Liver (tissue), 3 donors: ENCODE data around the gene INTS1.

Experiments used
- GABPA ChIP-seq, 2 donors: IDR thresholded peaks in 1 of 2; conservative IDR thresholded peaks in 1 of 2; 2 replicates each; pipeline ENCODE4 v1.6.1; 2016; ENCODE audit warnings: antibody characterized with exemption in 2 of 2, mild to moderate bottlenecking in 1 of 2, moderate library complexity in 1 of 2
- JUND ChIP-seq, 2 donors: IDR thresholded peaks; 2 replicates each; pipeline ENCODE4 v1.6.1; 2016; ENCODE audit warnings: antibody characterized with exemption in 2 of 2
- RAD21 ChIP-seq, 2 donors: IDR thresholded peaks; 2 replicates each; pipeline ENCODE4 v1.6.1; 2016; ENCODE audit warnings: antibody characterized with exemption in 2 of 2, mild to moderate bottlenecking in 2 of 2
- SP1 ChIP-seq: IDR thresholded peaks from 2 replicates; pipeline ENCODE4 v1.6.1; 2018; ENCODE audit warnings: antibody characterized with exemption, mild to moderate bottlenecking
- TAF1 ChIP-seq: conservative IDR thresholded peaks from 2 replicates; pipeline ENCODE4 v1.6.1; 2016; ENCODE audit warnings: antibody characterized with exemption, mild to moderate bottlenecking
- TF ChIP-seq, protein P1 (sequence below): IDR thresholded peaks from 2 replicates; pipeline ENCODE4 v1.6.1; 2016; ENCODE audit warnings: antibody characterized with exemption
- TF ChIP-seq, protein P2 (sequence below): fragments of 150-350 bp; IDR thresholded peaks from 2 replicates; pipeline ENCODE4 v1.5.1; 2017; ENCODE audit warnings: improper control_type of control experiment, low read depth, low read length; ENCODE audit not compliant: missing input control
- TF ChIP-seq, protein P3 (sequence below): IDR thresholded peaks from 2 replicates; pipeline ENCODE4 v1.6.1; 2016; ENCODE audit warnings: antibody characterized with exemption
- donor health status: healthy.
- donor health status: healthy.

DNA sequence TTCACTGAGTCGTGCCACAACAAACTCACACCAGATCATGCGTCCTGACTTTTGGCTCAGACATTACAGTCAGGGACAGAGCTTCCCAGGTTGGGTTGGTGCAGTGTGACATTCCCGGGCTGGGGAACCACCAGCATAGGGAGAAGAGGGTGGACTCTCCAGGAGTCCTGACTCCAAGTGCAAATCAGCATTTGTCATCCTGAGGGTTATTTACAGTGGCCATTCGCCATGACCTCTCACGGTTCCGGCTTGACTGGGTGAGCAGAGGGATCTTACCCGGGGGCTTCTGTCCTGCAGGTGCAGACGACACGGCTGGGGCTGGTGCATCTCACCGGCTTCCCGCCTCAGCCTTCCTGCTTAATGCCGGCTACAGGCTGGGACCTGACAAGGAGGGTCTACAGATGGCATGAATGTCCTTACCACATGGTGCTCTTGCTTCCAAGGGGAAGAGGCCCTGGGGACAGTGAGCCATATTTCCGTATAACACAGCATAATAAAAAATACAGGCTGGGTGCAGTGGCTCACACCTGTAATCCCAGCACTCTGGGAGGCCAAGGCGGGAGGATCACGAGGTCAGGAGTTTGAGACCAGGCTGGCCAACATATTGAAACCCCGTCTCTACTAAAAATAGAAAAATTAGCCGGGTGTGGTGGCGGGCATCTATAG, 12.5 kb upstream of the INTS1 start:
- TF ChIP-seq, protein P1, sequence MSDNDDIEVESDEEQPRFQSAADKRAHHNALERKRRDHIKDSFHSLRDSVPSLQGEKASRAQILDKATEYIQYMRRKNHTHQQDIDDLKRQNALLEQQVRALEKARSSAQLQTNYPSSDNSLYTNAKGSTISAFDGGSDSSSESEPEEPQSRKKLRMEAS, result no peak
- TF ChIP-seq TAF1, result no peak
- TF ChIP-seq, protein P2, sequence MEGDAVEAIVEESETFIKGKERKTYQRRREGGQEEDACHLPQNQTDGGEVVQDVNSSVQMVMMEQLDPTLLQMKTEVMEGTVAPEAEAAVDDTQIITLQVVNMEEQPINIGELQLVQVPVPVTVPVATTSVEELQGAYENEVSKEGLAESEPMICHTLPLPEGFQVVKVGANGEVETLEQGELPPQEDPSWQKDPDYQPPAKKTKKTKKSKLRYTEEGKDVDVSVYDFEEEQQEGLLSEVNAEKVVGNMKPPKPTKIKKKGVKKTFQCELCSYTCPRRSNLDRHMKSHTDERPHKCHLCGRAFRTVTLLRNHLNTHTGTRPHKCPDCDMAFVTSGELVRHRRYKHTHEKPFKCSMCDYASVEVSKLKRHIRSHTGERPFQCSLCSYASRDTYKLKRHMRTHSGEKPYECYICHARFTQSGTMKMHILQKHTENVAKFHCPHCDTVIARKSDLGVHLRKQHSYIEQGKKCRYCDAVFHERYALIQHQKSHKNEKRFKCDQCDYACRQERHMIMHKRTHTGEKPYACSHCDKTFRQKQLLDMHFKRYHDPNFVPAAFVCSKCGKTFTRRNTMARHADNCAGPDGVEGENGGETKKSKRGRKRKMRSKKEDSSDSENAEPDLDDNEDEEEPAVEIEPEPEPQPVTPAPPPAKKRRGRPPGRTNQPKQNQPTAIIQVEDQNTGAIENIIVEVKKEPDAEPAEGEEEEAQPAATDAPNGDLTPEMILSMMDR, result no peak
- no peak for TF ChIP-seq SP1
- TF ChIP-seq JUND (IDR thresholded peaks at IDR 0.05), result no peak
- no peak for TF ChIP-seq RAD21 (IDR thresholded peaks at IDR 0.05)
- TF ChIP-seq, protein P3, sequence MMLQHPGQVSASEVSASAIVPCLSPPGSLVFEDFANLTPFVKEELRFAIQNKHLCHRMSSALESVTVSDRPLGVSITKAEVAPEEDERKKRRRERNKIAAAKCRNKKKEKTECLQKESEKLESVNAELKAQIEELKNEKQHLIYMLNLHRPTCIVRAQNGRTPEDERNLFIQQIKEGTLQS, result no peak
- no peak for TF ChIP-seq GABPA (IDR thresholded peaks at IDR 0.05 in 1 of 2, conservative IDR thresholded peaks at IDR 0.05 in 1 of 2)
